Tibial nerve (tissue), 4 donors: ENCODE results near the gene SEC61A1. TPM values are rescaled to one million over a fixed set of nuclear protein-coding genes. Genes with fewer than 3 reads are reported as not detected.

Source experiments
- DNase-seq, 2 donors: peaks; one replicate each; pipeline ENCODE4 v3.0.0-alpha.2; 2019; ENCODE audit warnings: low spot score in 2 of 2
- H3K27ac ChIP-seq, 4 donors: fragments of 200-600 bp; sonication (generic) in 3 of 4; one replicate each; pipeline ENCODE4 v1.5.1; 2017 to 2019; ENCODE audit warnings: mild to moderate bottlenecking in 1 of 4
- H3K27me3 ChIP-seq, 2 donors: fragments of 200-600 bp; sonication (generic) in 1 of 2; one replicate each; pipeline versions ENCODE4 v1.5.1 to v1.6.0; 2017 to 2019
- H3K36me3 ChIP-seq, 3 donors: fragments of 200-600 bp; sonication (generic); one replicate each; pipeline ENCODE4 v1.5.1; 2018 to 2019
- H3K4me1 ChIP-seq, 4 donors: fragments of 200-600 bp; sonication (generic) in 3 of 4; one replicate each; pipeline ENCODE4 v1.5.1; 2017 to 2019
- H3K4me3 ChIP-seq, 4 donors: fragments of 200-600 bp; sonication (generic) in 3 of 4; one replicate each; pipeline ENCODE4 v1.5.1; 2017 to 2019; ENCODE audit warnings: mild to moderate bottlenecking in 1 of 4, moderate library complexity in 1 of 4
- H3K9me3 ChIP-seq, 4 donors: fragments of 200-600 bp; sonication (generic) in 3 of 4; one replicate each; pipeline ENCODE4 v1.5.1; 2017 to 2019
- CTCF ChIP-seq, 5 experiments: fragments of 200-600 bp in 3 of 5; fragments of 450-650 bp in 2 of 5; sonication (generic) in 3 of 5; IDR thresholded peaks; one replicate each; pipeline ENCODE4 v1.5.1; 2016 to 2019; ENCODE audit warnings: antibody characterized with exemption in 5 of 5, mild to moderate bottlenecking in 3 of 5, moderate library complexity in 2 of 5
- EP300 ChIP-seq, 2 donors: sonication (generic); formaldehyde crosslinking; IDR thresholded peaks; one replicate each; pipeline ENCODE4 v1.6.1; 2017; ENCODE audit warnings: antibody characterized with exemption in 2 of 2, mild to moderate bottlenecking in 1 of 2
- POLR2A ChIP-seq, 2 donors: fragments of 450-650 bp; IDR thresholded peaks; one replicate each; pipeline ENCODE4 v1.6.1; 2017; ENCODE audit warnings: antibody characterized with exemption in 2 of 2, mild to moderate bottlenecking in 2 of 2, moderate library complexity in 2 of 2
- WGBS, 2 donors: methylation state at CpG; one replicate each; pipeline ENCODE4 v1.1.5; 2018; 5-methylcytosine and 5-hydroxymethylcytosine counted together
- total RNA-seq, 4 donors: library from RNA; depleted of rRNA; stranded (reverse); fragments of >200 nt; gene quantifications; one replicate each; pipeline ENCODE4 v1.1.0, GENCODE V29; 2016

SEC61A1 gene
- total RNA-seq, 4 donors from 2014 or later = 93.3 to 155 (median 108) TPM

- Histone ChIP-seq H3K36me3 (no peaks in the 10 kb centered on the region), H3K27ac (no peak overlapping the region), H3K4me3 (no peak overlapping the region), H3K4me1 (no peaks in the 10 kb centered on the region), H3K27me3 (no peaks in the 10 kb centered on the region), H3K9me3 (no peaks in the 10 kb centered on the region)
- DNase-seq = no peak
- WGBS, 2 donors = 44 to 76% methylated on average over 1 of the region's 1 CpG
- TF ChIP-seq POLR2A (IDR thresholded peaks at IDR 0.05) = no peak
Observed at GRCh38 chr3:128041344-128041743, 10.9 kb upstream of the SEC61A1 start.

GRCh38 chr3:128050597-128050996 lies 1.6 kb upstream of the SEC61A1 start:
- H3K36me3 ChIP-seq = peaks cover 0 to 9% (median 0%) of the 10 kb centered on the region in 3 donors
- no peak for TF ChIP-seq POLR2A (IDR thresholded peaks at IDR 0.05)
- no peak for TF ChIP-seq EP300 (IDR thresholded peaks at IDR 0.05)
- no peak for TF ChIP-seq CTCF (IDR thresholded peaks at IDR 0.05)
- H3K27me3 ChIP-seq = no peaks in the 10 kb centered on the region
- DNase-seq = peak in 1 of 2 donors; percentile 43
- 53 to 67% methylated on average over 3 of the region's 3 CpGs for WGBS, 2 donors
- peaks cover 0 to 36% (median 23%) of the 10 kb centered on the region in 4 donors for H3K4me1 ChIP-seq
- H3K4me3 ChIP-seq = no peak overlapping the region
- no peaks in the 10 kb centered on the region for H3K9me3 ChIP-seq
- H3K27ac ChIP-seq = no peak overlapping the region

- DNase-seq = no peak
- 10 to 12% methylated on average over 10 of the region's 10 CpGs for WGBS, 2 donors
Observed at GRCh38 chr3:128051459-128051836, 789 bp upstream of the SEC61A1 start.

GRCh38 chr3:128052595-128053351 lies 536 bp downstream of the SEC61A1 start:
- TF ChIP-seq EP300 (IDR thresholded peaks at IDR 0.05) = no peak
- Histone ChIP-seq H3K27me3 (no peaks in the 10 kb centered on the region), H3K4me3 (peak overlapping the region; percentile 92 to 99 (median 98)), H3K9me3 (no peaks in the 10 kb centered on the region), H3K27ac (peak overlapping the region; percentile 69 to 94 (median 94)), H3K36me3 (peaks cover 0 to 31% (median 8%) of the 10 kb centered on the region in 3 donors), H3K4me1 (peaks cover 0 to 40% (median 24%) of the 10 kb centered on the region in 4 donors)
- DNase-seq = no peak
- WGBS, 2 donors = 1% methylated on average over 16 to 23 of the region's 33 CpGs

More at GRCh38 chr3:128051459-128051836, 789 bp upstream of the SEC61A1 start:
- Histone ChIP-seq H3K4me3 (peak overlapping the region; percentile 66 to 99 (median 95)), H3K9me3 (no peaks in the 10 kb centered on the region), H3K4me1 (peaks cover 0 to 40% (median 24%) of the 10 kb centered on the region in 4 donors), H3K27me3 (no peaks in the 10 kb centered on the region), H3K36me3 (peaks cover 0 to 17% (median 0%) of the 10 kb centered on the region in 3 donors), H3K27ac (peak overlapping the region; percentile 70 to 94 (median 80))
- TF ChIP-seq CTCF (IDR thresholded peaks at IDR 0.05) = no peak
- TF ChIP-seq POLR2A (IDR thresholded peaks at IDR 0.05) = no peak
- TF ChIP-seq EP300 (IDR thresholded peaks at IDR 0.05) = no peak

GRCh38 chr3:128053614-128054013 lies 1.4 kb downstream of the SEC61A1 start:
- H3K27me3 ChIP-seq = no peaks in the 10 kb centered on the region
- peaks cover 0 to 36% (median 8%) of the 10 kb centered on the region in 3 donors for H3K36me3 ChIP-seq
- TF ChIP-seq EP300 (IDR thresholded peaks at IDR 0.05) (no peak), CTCF (IDR thresholded peaks at IDR 0.05) (no peak), POLR2A (IDR thresholded peaks at IDR 0.05) (no peak)
- H3K4me3 ChIP-seq = peak overlapping the region in 2 of 4 donors; percentile 92 to 99
- peak overlapping the region in 1 of 4 donors; percentile 94 for H3K27ac ChIP-seq
- WGBS, 2 donors = 52 to 68% methylated on average over 6 of the region's 6 CpGs
- DNase-seq = no peak
- peaks cover 0 to 40% (median 24%) of the 10 kb centered on the region in 4 donors for H3K4me1 ChIP-seq
- H3K9me3 ChIP-seq = no peaks in the 10 kb centered on the region

- DNase-seq = no peak
- peaks cover 0 to 44% (median 13%) of the 10 kb centered on the region in 3 donors for H3K36me3 ChIP-seq
- H3K27ac ChIP-seq = no peak overlapping the region
- H3K27me3 ChIP-seq = no peaks in the 10 kb centered on the region
- H3K9me3 ChIP-seq = no peaks in the 10 kb centered on the region
- WGBS, 2 donors = 49 to 62% methylated on average over 3 of the region's 3 CpGs
- peaks cover 0 to 40% (median 24%) of the 10 kb centered on the region in 4 donors for H3K4me1 ChIP-seq
- TF ChIP-seq CTCF (IDR thresholded peaks at IDR 0.05) (no peak), EP300 (IDR thresholded peaks at IDR 0.05) (no peak), POLR2A (IDR thresholded peaks at IDR 0.05) (no peak)
- H3K4me3 ChIP-seq = peak overlapping the region in 1 of 4 donors; percentile 5
Observed at GRCh38 chr3:128054367-128054766, 2.1 kb downstream of the SEC61A1 start.
